NCI-H345 (cell line): ENCODE results near the gene UROC1.

ENCODE experiments used
- DNase-seq: peaks from one replicate; lab custom pipeline; 2025; lab: John Stamatoyannopoulos, UW

The UROC1 gene

DNA sequence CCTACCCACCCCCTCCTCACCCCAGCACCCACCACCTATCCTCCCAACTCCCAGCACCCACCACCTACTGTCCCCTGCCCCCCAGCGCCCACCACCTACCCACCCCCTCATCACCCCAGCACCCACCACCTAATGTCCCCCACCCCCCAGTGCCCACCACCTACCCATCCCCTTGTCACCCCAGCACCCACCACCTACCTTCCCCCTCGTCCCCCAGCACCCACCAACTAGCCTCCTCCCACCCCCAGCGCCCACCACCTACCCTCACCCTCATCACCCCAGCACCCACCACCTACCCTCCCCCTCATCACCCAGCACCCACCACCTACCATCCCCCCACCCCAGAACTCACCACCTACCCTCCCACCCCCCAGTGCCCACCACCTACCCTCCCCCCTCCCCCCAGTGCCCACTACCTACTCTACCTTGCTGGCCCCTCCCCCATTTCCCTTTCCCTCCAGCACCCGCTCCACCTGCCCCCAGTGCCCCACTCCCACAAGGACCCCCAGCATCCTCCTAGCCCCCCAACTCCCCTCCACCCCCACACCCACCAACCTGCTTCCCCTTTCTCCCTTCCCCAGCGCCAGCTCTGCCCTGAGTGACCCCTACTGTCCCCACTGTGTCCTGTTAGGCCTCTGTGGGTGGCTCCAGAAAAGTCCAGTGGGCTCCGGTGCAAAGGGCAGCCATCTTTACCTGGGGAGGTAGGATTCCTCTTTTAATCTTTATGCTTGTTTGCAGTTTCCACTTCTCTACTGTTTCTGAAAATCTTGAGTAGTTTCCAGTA, 1.2 kb downstream of the UROC1 start:
- DNase-seq: no peak

GRCh38 chr3:126515066-126515706, 2.4 kb downstream of the UROC1 start:
- DNase-seq: peak; percentile 55

GRCh38 chr3:126514161-126514560, 3.4 kb downstream of the UROC1 start:
- DNase-seq: no peak

DNA sequence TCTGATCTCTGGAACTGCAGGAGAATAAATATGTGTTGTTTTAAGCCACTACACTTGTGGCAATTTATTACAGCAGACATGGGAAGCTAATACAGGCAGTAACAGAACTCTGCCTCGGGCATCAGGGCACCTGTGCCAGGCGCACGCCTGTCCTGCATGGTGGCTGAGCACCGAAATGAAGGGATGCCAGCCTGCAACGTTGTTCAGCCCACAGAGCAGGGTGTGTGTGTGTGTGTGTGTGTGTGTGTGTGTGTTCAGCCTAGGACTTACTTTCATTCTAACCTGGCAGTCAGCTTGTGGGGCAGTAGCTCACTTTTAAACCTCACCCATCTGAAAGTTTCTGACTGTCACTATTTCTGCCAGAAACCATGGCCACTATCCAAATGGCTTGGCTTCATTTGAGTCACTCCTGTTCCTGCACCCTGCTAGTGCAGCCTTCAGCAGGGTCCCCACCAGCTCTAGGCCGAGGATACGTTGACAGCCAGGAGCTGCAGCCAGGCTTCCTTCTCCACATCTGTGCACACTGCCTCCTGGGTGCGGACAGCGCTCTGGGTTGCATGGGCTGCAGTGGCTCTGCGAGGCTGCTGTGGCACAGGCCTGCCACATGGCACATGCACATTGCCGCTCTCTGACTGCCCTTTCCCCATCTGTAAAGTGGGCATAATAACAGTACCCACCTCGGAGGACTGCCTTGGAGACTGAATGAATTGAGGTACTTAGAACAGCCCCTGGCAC, 4.5 kb downstream of the UROC1 start:
- DNase-seq: no peak

DNA sequence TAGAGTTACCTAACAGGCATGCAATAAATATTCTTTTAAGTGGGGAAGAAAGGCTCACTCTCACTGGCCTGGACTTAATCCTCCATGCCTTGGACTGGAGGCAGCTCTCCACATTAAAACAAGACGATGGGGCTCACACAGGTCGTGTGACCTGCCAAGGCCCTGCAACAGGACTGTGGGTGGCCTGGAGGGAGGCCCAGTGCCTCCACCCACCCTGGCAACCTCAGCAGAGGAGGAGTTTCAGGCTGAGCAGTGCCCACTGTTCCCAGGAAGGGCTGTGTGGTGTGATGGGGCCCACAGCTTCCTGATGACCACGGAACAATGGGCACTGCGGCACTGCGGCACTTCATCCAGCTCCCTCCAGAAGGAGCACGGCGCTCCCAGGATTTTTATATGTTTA, 5.5 kb downstream of the UROC1 start:
- no peak for DNase-seq

DNA sequence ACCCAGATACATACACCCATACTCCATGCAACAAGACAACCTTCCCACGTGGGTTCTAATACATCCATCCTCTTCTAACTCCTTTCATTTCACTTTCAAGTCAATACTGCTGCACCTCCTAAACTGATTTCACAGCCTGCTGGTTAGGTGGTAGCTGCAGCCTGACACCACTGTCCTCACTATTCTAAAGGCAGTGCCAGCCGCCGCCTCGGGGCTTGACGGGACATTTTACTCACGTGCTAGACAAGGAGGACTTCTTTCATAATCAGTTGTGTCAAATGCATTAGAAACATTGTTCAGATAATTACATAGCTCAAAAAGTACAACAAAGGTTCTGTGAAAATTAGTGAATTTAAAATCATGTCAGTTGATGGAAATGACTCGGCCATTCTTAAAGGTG, 6.3 kb downstream of the UROC1 start:
- DNase-seq: no peak

DNA sequence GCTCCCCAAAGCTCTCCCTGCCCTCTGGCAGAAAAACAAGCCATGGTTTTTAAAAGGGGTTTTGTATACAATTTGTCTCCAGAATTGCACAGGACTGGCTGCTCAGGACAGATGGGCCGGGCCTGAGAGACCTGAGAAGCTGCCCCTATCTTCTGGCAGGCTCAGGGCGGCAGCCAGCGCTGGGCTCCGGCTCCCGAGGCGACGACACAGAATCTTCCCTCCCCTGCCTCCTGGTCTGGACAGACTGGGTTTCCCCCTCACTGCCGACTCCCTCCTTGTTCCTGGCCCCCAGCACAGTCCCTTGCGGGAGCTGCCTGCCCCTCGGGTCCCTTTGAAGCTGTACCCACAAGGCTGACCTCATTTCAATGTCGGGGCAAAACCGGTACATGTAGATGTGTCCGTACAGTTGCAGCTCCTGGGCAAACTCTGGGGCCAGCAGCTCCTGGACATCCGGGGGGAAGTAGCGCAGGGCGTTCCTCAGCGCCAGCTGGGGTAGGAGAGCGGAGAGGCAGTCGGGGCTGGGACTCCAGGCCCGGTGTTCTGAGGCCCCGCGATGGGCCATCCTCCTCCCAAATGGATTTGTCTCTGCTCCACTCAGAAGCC, 7.2 kb downstream of the UROC1 start:
- no peak for DNase-seq

DNA sequence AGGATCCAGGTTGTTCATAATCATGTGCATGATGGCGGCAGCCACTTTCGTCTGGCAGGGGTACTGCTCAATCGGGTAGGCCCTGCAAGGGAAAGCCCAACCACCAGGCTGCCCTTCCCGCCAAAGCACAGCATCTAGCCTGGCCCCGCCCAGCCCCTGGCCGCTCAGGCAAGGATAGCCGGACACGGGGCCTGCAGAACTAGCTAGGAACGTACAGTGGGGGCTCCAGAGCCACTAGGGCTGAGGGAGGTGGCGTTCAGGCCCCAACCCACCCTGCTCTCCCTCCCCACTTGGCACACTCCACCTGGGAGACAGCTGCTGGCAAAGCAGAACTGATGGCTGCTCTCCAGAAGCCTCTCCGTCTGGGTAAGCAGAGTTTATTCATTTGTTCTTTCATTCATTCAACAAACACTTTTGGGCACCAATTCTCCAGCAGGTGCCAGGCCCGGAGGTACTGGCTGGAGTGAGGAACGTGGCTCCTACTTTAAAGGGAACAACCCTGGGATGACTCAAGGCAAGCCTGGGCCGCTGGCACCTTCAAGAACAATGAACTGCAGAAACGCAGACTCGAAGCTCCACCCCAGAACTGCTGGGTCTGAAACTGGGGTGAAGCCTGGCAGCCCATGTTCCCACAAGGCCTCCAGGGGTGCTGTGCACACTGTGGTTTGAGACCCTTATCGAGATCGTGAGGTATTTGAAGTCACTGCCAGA, 7.8 kb downstream of the UROC1 start:
- DNase-seq: no peak

GRCh38 chr3:126508564-126508964, 9.0 kb downstream of the UROC1 start:
- no peak for DNase-seq

DNA sequence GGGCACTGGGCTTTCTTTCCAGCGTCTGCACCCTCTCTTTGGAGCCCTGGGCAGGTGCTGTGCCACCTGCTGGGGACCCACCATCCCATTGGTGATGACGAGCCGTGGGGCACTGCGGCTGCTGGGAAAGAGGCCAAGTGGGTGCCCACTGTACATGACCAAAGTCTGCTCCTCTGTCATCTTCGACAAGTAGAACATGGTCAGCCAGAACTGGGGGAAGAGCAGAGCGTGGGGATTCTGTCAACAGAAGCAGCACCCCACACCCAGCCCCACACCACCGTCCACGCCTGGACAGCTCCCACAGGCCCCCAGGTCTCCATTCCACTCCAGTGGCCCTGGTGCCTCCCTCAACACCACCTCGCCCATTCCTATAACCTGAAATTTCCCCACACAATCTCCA, 9.7 kb downstream of the UROC1 start:
- DNase-seq: no peak

- DNase-seq: no peak
These were observed 13.9 kb downstream of the UROC1 start for GRCh38 chr3:126503701-126504100.

GRCh38 chr3:126502656-126503055, 14.9 kb downstream of the UROC1 start:
- DNase-seq: no peak

GRCh38 chr3:126501736-126502135, 15.8 kb downstream of the UROC1 start:
- DNase-seq: no peak

- no peak for DNase-seq
These were observed 16.5 kb downstream of the UROC1 start for GRCh38 chr3:126501054-126501453.

GRCh38 chr3:126500016-126500415, 17.6 kb downstream of the UROC1 start:
- DNase-seq: no peak

GRCh38 chr3:126499401-126499800, 18.2 kb downstream of the UROC1 start:
- no peak for DNase-seq

DNA sequence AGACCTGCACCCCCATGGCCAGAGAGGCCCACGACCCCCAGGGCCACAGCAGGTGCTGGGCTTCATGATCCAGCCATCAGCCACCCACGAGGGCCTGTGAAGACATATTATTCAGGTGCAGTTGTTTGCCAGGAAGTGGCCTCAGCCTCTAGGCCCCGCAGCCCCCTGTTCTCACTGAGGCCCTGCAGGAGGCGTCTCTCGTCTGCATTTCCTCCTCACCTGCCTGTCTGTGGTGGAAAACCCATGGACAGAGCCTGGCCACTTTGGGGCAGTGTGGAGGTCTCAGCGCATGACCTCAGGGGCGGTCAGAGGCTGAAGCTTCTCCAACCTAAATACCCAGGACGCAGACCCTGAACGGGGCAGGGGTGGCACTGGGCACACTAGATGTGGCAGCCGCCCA, 18.6 kb downstream of the UROC1 start:
- DNase-seq: no peak

DNA sequence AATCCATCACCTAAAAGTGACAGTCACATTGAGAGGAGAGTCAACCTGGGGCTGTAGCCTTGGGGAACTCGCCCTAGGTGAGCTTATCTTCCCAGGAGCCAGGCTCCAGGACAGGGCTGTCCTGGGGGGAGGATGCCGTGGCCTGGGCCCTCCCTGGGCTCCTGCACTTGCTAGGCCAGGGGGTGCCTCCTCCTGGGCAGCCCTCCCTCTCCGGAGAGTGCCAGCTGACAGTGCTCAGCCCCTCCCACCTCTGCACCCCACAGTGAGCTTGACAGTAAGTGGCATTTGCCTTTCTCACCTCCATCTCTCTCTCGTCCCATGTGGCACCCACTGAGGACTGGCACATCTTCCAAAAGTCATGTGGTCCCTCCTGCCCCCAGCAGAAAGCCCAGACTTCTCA, 19.1 kb downstream of the UROC1 start:
- no peak for DNase-seq

GRCh38 chr3:126497956-126498355, 19.6 kb downstream of the UROC1 start:
- DNase-seq: no peak

- no peak for DNase-seq
These were observed 20.4 kb downstream of the UROC1 start for GRCh38 chr3:126496894-126497850.

- no peak for DNase-seq
These were observed 21.8 kb downstream of the UROC1 start for GRCh38 chr3:126495786-126496185.
